HepG2 (cell line): ENCODE measurements around the gene SLC1A5. TPM values are rescaled to one million over a fixed set of nuclear protein-coding genes. Genes with fewer than 3 reads are reported as not detected.

ENCODE experiments used
- ARID2 ChIP-seq: sonication (generic); formaldehyde crosslinking; IDR thresholded peaks from 2 replicates; pipeline ENCODE4 v1.8.1; 2022; ENCODE audit warnings: mild to moderate bottlenecking, missing genetic modification reagents, borderline replicate concordance
- IKZF4 ChIP-seq: sonication (generic); formaldehyde crosslinking; IDR thresholded peaks from 2 replicates; pipeline ENCODE4 v1.5.1; 2020; ENCODE audit warnings: borderline replicate concordance, mild to moderate bottlenecking, low read depth, missing genetic modification reagents; ENCODE audit errors: not compliant biosample characterization
- KMT2B ChIP-seq: IDR thresholded peaks from 2 replicates; pipeline ENCODE4 v1.6.1; 2016; ENCODE audit warnings: missing genetic modification reagents, missing compliant biosample characterization
- RBFOX2 ChIP-seq: fragments of 200-400 bp; formaldehyde crosslinking; IDR thresholded peaks from 2 replicates; pipeline ENCODE4 v1.6.1; 2017; ENCODE audit warnings: low read depth, mild to moderate bottlenecking, low read length
- TBP ChIP-seq: sonication (generic); formaldehyde crosslinking; IDR thresholded peaks from 2 replicates; pipeline ENCODE4 v1.5.0; 2020; ENCODE audit warnings: missing genetic modification reagents
- ZEB1 ChIP-seq: IDR thresholded peaks from 2 replicates; pipeline ENCODE4 v1.6.1; 2012; ENCODE audit warnings: mild to moderate bottlenecking, low read depth, inconsistent platforms; ENCODE audit not compliant: insufficient replicate concordance
- ZNF430 ChIP-seq: sonication (generic); formaldehyde crosslinking; IDR thresholded peaks from 2 replicates; pipeline ENCODE4 v1.9.0; 2021; ENCODE audit warnings: mild to moderate bottlenecking, missing genetic modification reagents
- ZNF7 ChIP-seq: IDR thresholded peaks from 2 replicates; pipeline ENCODE4 v1.6.1; 2016; ENCODE audit warnings: missing biosample characterization, missing genetic modification reagents
- ZNF792 ChIP-seq: IDR thresholded peaks from 2 replicates; pipeline ENCODE4 v1.6.1; 2016
- ZNF883 ChIP-seq: sonication (generic); formaldehyde crosslinking; IDR thresholded peaks from 2 replicates; pipeline ENCODE4 v1.5.1; 2020; ENCODE audit warnings: mild to moderate bottlenecking, missing genetic modification reagents; ENCODE audit errors: not compliant biosample characterization
- polyA plus RNA-seq, 8 experiments: library from polyadenylated mRNA; depleted of rRNA in 3 of 8; stranded (reverse) in 7 of 8; unstranded in 1 of 8; fragments of >200 nt; fragmentation: Illumina TruSeq in 4 of 8; extraction: Trizol in 4 of 8; gene quantifications; 2 replicates each; pipeline versions ENCODE4 v1.2.1 to v1.2.3, GENCODE V29; 2011 to 2016; ENCODE audit warnings: low read depth in 4 of 8, missing spikeins in 1 of 8, mixed read lengths in 1 of 8; ENCODE audit not compliant: insufficient read depth in 1 of 8
- total RNA-seq, 5 experiments: library from RNA; depleted of rRNA; stranded (reverse); fragments of >200 nt; fragmentation: Illumina TruSeq; extraction: Trizol; gene quantifications; 2 replicates each; pipeline ENCODE4 v1.2.3, GENCODE V29; 2016; ENCODE audit warnings: low read depth in 1 of 5
- TF ChIP-seq, protein P1 (sequence below): sonication (generic); formaldehyde crosslinking; IDR thresholded peaks from 2 replicates; pipeline ENCODE4 v1.5.1; 2020; ENCODE audit warnings: mild to moderate bottlenecking, missing genetic modification reagents, borderline replicate concordance
- TF ChIP-seq, protein P2 (sequence below): sonication (generic); formaldehyde crosslinking; IDR thresholded peaks from 2 replicates; pipeline ENCODE4 v1.8.0; 2022; ENCODE audit warnings: mild to moderate bottlenecking, missing genetic modification reagents, moderate library complexity
- TF ChIP-seq, protein P3 (sequence below): sonication (generic); formaldehyde crosslinking; IDR thresholded peaks from 2 replicates; pipeline ENCODE4 v1.4.0; 2020; ENCODE audit warnings: missing genetic modification reagents, borderline replicate concordance
- TF ChIP-seq, protein P4 (sequence below): sonication (generic); formaldehyde crosslinking; IDR thresholded peaks from 2 replicates; pipeline ENCODE4 v1.4.0; 2020; ENCODE audit warnings: missing genetic modification reagents
- TF ChIP-seq, protein P5 (sequence below): sonication (generic); formaldehyde crosslinking; conservative IDR thresholded peaks from 2 replicates; pipeline ENCODE4 v1.4.0; 2020; ENCODE audit warnings: missing genetic modification reagents

Gene SLC1A5
- total and polyA plus RNA-seq, 2 of the 13 experiments (the other 11 are each of a cell fraction or from before 2014, with no cell fraction given): 120 to 159 TPM

DNA sequence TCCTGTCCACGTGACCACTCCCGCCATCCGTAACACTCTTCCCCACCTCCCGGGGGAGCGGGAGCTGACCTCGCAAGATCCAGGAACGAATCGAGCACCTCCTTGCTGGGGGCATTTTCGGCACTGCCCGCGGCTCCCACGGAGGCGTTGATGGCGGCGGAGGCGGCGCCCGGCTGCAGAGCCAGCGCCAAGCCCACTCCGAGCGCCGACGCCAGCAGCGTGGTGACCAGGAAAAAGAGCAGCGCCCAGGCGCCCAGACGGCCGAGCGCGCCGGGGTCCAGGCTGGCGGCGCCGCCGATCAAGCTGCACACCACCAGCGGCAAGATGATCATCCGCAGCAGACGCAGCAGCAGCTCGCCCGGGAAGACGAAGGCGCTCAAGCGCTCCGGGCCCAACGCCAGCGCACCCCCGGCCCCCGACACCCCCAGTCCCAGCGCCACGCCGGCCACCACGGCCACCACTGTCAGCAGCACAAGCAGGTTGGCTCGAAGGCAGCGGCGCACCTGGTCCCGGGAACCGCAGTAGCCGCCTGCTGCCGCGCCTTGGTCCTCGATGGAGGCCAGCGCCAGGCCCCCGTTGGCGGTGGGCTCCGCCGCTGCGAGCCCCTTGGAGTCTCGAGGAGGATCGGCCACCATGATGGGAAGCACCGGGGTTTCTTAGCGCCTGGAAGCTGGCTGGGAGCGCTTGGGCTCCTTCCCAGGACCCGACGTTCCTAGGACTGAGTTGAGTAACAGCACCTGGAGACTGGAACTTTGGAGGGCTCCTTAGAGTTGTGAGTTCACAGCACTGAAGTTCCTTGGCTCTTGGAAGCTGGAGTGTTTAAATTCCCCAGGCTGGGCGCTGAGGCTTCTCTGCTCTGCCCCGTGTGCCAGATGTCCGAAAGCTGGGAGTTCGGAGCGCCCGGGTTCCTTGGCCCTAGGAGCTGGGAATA, 798 bp downstream of the SLC1A5 start (continued):
- TF ChIP-seq, protein P1, sequence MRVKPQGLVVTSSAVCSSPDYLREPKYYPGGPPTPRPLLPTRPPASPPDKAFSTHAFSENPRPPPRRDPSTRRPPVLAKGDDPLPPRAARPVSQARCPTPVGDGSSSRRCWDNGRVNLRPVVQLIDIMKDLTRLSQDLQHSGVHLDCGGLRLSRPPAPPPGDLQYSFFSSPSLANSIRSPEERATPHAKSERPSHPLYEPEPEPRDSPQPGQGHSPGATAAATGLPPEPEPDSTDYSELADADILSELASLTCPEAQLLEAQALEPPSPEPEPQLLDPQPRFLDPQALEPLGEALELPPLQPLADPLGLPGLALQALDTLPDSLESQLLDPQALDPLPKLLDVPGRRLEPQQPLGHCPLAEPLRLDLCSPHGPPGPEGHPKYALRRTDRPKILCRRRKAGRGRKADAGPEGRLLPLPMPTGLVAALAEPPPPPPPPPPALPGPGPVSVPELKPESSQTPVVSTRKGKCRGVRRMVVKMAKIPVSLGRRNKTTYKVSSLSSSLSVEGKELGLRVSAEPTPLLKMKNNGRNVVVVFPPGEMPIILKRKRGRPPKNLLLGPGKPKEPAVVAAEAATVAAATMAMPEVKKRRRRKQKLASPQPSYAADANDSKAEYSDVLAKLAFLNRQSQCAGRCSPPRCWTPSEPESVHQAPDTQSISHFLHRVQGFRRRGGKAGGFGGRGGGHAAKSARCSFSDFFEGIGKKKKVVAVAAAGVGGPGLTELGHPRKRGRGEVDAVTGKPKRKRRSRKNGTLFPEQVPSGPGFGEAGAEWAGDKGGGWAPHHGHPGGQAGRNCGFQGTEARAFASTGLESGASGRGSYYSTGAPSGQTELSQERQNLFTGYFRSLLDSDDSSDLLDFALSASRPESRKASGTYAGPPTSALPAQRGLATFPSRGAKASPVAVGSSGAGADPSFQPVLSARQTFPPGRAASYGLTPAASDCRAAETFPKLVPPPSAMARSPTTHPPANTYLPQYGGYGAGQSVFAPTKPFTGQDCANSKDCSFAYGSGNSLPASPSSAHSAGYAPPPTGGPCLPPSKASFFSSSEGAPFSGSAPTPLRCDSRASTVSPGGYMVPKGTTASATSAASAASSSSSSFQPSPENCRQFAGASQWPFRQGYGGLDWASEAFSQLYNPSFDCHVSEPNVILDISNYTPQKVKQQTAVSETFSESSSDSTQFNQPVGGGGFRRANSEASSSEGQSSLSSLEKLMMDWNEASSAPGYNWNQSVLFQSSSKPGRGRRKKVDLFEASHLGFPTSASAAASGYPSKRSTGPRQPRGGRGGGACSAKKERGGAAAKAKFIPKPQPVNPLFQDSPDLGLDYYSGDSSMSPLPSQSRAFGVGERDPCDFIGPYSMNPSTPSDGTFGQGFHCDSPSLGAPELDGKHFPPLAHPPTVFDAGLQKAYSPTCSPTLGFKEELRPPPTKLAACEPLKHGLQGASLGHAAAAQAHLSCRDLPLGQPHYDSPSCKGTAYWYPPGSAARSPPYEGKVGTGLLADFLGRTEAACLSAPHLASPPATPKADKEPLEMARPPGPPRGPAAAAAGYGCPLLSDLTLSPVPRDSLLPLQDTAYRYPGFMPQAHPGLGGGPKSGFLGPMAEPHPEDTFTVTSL (CRISPR knock-in tag): 0 out of 2 replicates have a peak, but pooled peaks have one; percentile 26
- TF ChIP-seq, protein P2, sequence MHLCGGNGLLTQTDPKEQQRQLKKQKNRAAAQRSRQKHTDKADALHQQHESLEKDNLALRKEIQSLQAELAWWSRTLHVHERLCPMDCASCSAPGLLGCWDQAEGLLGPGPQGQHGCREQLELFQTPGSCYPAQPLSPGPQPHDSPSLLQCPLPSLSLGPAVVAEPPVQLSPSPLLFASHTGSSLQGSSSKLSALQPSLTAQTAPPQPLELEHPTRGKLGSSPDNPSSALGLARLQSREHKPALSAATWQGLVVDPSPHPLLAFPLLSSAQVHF (CRISPR knock-in tag): 0 out of 2 replicates have a peak, but pooled peaks have one; percentile 51
- TF ChIP-seq, protein P3, sequence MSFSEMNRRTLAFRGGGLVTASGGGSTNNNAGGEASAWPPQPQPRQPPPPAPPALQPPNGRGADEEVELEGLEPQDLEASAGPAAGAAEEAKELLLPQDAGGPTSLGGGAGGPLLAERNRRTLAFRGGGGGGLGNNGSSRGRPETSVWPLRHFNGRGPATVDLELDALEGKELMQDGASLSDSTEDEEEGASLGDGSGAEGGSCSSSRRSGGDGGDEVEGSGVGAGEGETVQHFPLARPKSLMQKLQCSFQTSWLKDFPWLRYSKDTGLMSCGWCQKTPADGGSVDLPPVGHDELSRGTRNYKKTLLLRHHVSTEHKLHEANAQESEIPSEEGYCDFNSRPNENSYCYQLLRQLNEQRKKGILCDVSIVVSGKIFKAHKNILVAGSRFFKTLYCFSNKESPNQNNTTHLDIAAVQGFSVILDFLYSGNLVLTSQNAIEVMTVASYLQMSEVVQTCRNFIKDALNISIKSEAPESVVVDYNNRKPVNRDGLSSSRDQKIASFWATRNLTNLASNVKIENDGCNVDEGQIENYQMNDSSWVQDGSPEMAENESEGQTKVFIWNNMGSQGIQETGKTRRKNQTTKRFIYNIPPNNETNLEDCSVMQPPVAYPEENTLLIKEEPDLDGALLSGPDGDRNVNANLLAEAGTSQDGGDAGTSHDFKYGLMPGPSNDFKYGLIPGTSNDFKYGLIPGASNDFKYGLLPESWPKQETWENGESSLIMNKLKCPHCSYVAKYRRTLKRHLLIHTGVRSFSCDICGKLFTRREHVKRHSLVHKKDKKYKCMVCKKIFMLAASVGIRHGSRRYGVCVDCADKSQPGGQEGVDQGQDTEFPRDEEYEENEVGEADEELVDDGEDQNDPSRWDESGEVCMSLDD (CRISPR knock-in tag): 0 out of 2 replicates have a peak, but pooled peaks have one; percentile 5
- TF ChIP-seq, protein P4, sequence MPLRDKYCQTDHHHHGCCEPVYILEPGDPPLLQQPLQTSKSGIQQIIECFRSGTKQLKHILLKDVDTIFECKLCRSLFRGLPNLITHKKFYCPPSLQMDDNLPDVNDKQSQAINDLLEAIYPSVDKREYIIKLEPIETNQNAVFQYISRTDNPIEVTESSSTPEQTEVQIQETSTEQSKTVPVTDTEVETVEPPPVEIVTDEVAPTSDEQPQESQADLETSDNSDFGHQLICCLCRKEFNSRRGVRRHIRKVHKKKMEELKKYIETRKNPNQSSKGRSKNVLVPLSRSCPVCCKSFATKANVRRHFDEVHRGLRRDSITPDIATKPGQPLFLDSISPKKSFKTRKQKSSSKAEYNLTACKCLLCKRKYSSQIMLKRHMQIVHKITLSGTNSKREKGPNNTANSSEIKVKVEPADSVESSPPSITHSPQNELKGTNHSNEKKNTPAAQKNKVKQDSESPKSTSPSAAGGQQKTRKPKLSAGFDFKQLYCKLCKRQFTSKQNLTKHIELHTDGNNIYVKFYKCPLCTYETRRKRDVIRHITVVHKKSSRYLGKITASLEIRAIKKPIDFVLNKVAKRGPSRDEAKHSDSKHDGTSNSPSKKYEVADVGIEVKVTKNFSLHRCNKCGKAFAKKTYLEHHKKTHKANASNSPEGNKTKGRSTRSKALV (CRISPR knock-in tag): peak; percentile 38; the same call in 1 of the 2 replicates
- TF ChIP-seq ARID2: 0 out of 2 replicates have a peak, but pooled peaks have one; percentile 42
- TF ChIP-seq IKZF4 (CRISPR knock-in tag): no peak
- peak; percentile 83 for TF ChIP-seq RBFOX2
- peak; percentile 26; the same call in 1 of the 2 replicates for TF ChIP-seq ZNF430 (CRISPR knock-in tag)
- no peak for TF ChIP-seq ZNF883 (CRISPR knock-in tag)
- no peak for TF ChIP-seq ZNF792
- no peak for TF ChIP-seq TBP
- TF ChIP-seq ZEB1: no peak
- TF ChIP-seq ZNF7: no peak
- TF ChIP-seq, protein P5, sequence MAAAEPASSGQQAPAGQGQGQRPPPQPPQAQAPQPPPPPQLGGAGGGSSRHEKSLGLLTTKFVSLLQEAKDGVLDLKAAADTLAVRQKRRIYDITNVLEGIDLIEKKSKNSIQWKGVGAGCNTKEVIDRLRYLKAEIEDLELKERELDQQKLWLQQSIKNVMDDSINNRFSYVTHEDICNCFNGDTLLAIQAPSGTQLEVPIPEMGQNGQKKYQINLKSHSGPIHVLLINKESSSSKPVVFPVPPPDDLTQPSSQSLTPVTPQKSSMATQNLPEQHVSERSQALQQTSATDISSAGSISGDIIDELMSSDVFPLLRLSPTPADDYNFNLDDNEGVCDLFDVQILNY (CRISPR knock-in tag): 0 out of 2 replicates have a peak, but pooled peaks have one; percentile 31
- TF ChIP-seq KMT2B: no peak
